Limb (tissue), 2 donors: ENCODE results near the gene PXMP4.
"Not testable (repeated sequence)": the region's sequence is repeated elsewhere in the genome, so short reads cannot be mapped to it uniquely, and the experiment has no call there.

ENCODE experiments used
- DNase-seq, 2 donors: peaks; one replicate each; pipeline ENCODE4 v3.0.0-alpha.2; 2016; ENCODE audit errors: extremely low spot score in 2 of 2

PXMP4 gene

GRCh38 chr20:33719989-33720709 is at the start of gene PXMP4:
TSS of gene PXMP4 (minus strand) at chr20:33720310. CDS start at chr20:33720207, 103 bp downstream.
- peak; percentile 89 to 99 for DNase-seq

GRCh38 chr20:33769043-33769442 is 48.9 kb upstream of the PXMP4 start:
- no peak for DNase-seq

- no peak for DNase-seq
Measured at GRCh38 chr20:33767777-33768138, 47.6 kb upstream of the PXMP4 start.

GRCh38 chr20:33766686-33767085 is 46.6 kb upstream of the PXMP4 start:
- DNase-seq = no peak

GRCh38 chr20:33765592-33765991 is 45.5 kb upstream of the PXMP4 start:
- no peak for DNase-seq

GRCh38 chr20:33765099-33765498 is 45.0 kb upstream of the PXMP4 start:
- no peak for DNase-seq

- DNase-seq = no peak
Measured at GRCh38 chr20:33761698-33762250, 41.7 kb upstream of the PXMP4 start.

GRCh38 chr20:33757458-33757857 is 37.3 kb upstream of the PXMP4 start:
- DNase-seq = no peak

- no peak for DNase-seq
Measured at GRCh38 chr20:33757046-33757445, 36.9 kb upstream of the PXMP4 start.

GRCh38 chr20:33755936-33756490 is 35.9 kb upstream of the PXMP4 start:
- not testable (repeated sequence) for DNase-seq

GRCh38 chr20:33753763-33754162 is 33.7 kb upstream of the PXMP4 start:
- no peak for DNase-seq

GRCh38 chr20:33753143-33753542 is 33.0 kb upstream of the PXMP4 start:
- DNase-seq = no peak

- DNase-seq = no peak
Measured at GRCh38 chr20:33751775-33752174, 31.7 kb upstream of the PXMP4 start.

- DNase-seq = no peak
Measured at GRCh38 chr20:33746325-33746998, 26.4 kb upstream of the PXMP4 start.

GRCh38 chr20:33744773-33745385 is 24.8 kb upstream of the PXMP4 start:
- DNase-seq = no peak

- DNase-seq = no peak
Measured at GRCh38 chr20:33744181-33744580, 24.1 kb upstream of the PXMP4 start.

GRCh38 chr20:33740189-33740588 is 20.1 kb upstream of the PXMP4 start:
- no peak for DNase-seq

GRCh38 chr20:33739493-33739892 is 19.4 kb upstream of the PXMP4 start:
- DNase-seq = no peak

GRCh38 chr20:33736962-33737361 is 16.9 kb upstream of the PXMP4 start:
- DNase-seq = no peak

GRCh38 chr20:33733654-33734576 is 13.8 kb upstream of the PXMP4 start:
- DNase-seq = no peak
